Measurements from ENCODE around the gene CCDC7. TPM values are rescaled to one million over a fixed set of nuclear protein-coding genes. Genes with fewer than 3 reads are reported as not detected.

CCDC7 gene
- total and polyA plus RNA-seq, 4 donors, result 1.2 to 36.4 (median 6.9) TPM

- Histone ChIP-seq H3K36me3 (ENCODE audit: control insufficient read depth in 4 of 4, insufficient read depth in 4 of 4, low read length in 4 of 4) (peaks cover 0 to 3% (median 0%) of the 10 kb centered on the region in 4 donors), H3K27ac (ENCODE audit: low read depth in 1 of 2, low read length in 1 of 2) (no peak overlapping the region), H3K4me3 (no peak overlapping the region), H3K4me1 (ENCODE audit: control insufficient read depth in 5 of 5, insufficient read depth in 5 of 5, low read length in 5 of 5) (no peaks in the 10 kb centered on the region), H3K27me3 (ENCODE audit: control insufficient read depth in 3 of 3, insufficient read depth in 3 of 3, low read length in 2 of 3) (no peaks in the 10 kb centered on the region), H3K9ac (ENCODE audit: insufficient read depth in 1 of 2, low read length in 2 of 2) (no peak overlapping the region), H3K9me3 (ENCODE audit: control insufficient read depth in 4 of 4, insufficient read depth in 3 of 4, low read length in 3 of 4) (peaks cover 0 to 6% (median 3%) of the 10 kb centered on the region in 4 donors)
- ATAC-seq (ENCODE audit: insufficient read depth, low FRiP score), result no peak
- WGBS, 2 donors, result 87 to 93% methylated on average over 1 of the region's 1 CpG
- no peak for DNase-seq
- no peak for TF ChIP-seq CTCF (IDR thresholded peaks at IDR 0.05; ENCODE audit: control extremely low read depth, extremely low read depth)
Measured at GRCh38 chr10:32621969-32622368, 176.0 kb downstream of the CCDC7 start.

GRCh38 chr10:32622409-32622808 is 176.5 kb downstream of the CCDC7 start:
- 83 to 92% methylated on average over 2 of the region's 2 CpGs for WGBS, 2 donors
- H3K4me3 ChIP-seq, result no peak overlapping the region
- no peak for ATAC-seq (ENCODE audit: insufficient read depth, low FRiP score)
- H3K27ac ChIP-seq (ENCODE audit: low read depth in 1 of 2, low read length in 1 of 2), result no peak overlapping the region
- TF ChIP-seq CTCF (IDR thresholded peaks at IDR 0.05; ENCODE audit: control extremely low read depth, extremely low read depth), result no peak
- H3K27me3 ChIP-seq (ENCODE audit: control insufficient read depth in 3 of 3, insufficient read depth in 3 of 3, low read length in 2 of 3), result no peaks in the 10 kb centered on the region
- no peaks in the 10 kb centered on the region for H3K4me1 ChIP-seq (ENCODE audit: control insufficient read depth in 5 of 5, insufficient read depth in 5 of 5, low read length in 5 of 5)
- H3K9ac ChIP-seq (ENCODE audit: insufficient read depth in 1 of 2, low read length in 2 of 2), result no peak overlapping the region
- peaks cover 0 to 3% (median 0%) of the 10 kb centered on the region in 4 donors for H3K36me3 ChIP-seq (ENCODE audit: control insufficient read depth in 4 of 4, insufficient read depth in 4 of 4, low read length in 4 of 4)
- DNase-seq, result no peak
- H3K9me3 ChIP-seq (ENCODE audit: control insufficient read depth in 4 of 4, insufficient read depth in 3 of 4, low read length in 3 of 4), result peaks cover 0 to 6% (median 3%) of the 10 kb centered on the region in 4 donors

- no peak overlapping the region for H3K27ac ChIP-seq (ENCODE audit: low read depth in 1 of 2, low read length in 1 of 2)
- no peak for TF ChIP-seq CTCF (IDR thresholded peaks at IDR 0.05; ENCODE audit: control extremely low read depth, extremely low read depth)
- no peaks in the 10 kb centered on the region for H3K4me1 ChIP-seq (ENCODE audit: control insufficient read depth in 5 of 5, insufficient read depth in 5 of 5, low read length in 5 of 5)
- peaks cover 0 to 3% (median 0%) of the 10 kb centered on the region in 4 donors for H3K36me3 ChIP-seq (ENCODE audit: control insufficient read depth in 4 of 4, insufficient read depth in 4 of 4, low read length in 4 of 4)
- no peak overlapping the region for H3K9ac ChIP-seq (ENCODE audit: insufficient read depth in 1 of 2, low read length in 2 of 2)
- H3K27me3 ChIP-seq (ENCODE audit: control insufficient read depth in 3 of 3, insufficient read depth in 3 of 3, low read length in 2 of 3), result no peaks in the 10 kb centered on the region
- no peak for DNase-seq
- no peak overlapping the region for H3K4me3 ChIP-seq
- 43 to 50% methylated on average over 1 of the region's 1 CpG for WGBS, 2 donors
- H3K9me3 ChIP-seq (ENCODE audit: control insufficient read depth in 4 of 4, insufficient read depth in 3 of 4, low read length in 3 of 4), result peaks cover 0 to 3% (median 2%) of the 10 kb centered on the region in 4 donors
- ATAC-seq (ENCODE audit: insufficient read depth, low FRiP score), result no peak
Measured at GRCh38 chr10:32627183-32627582, 181.2 kb downstream of the CCDC7 start.

- DNase-seq, result no peak
- no peaks in the 10 kb centered on the region for H3K27me3 ChIP-seq (ENCODE audit: control insufficient read depth in 3 of 3, insufficient read depth in 3 of 3, low read length in 2 of 3)
- no peak for ATAC-seq (ENCODE audit: insufficient read depth, low FRiP score)
Measured at GRCh38 chr10:32629910-32630309, 184.0 kb downstream of the CCDC7 start.

More at GRCh38 chr10:32629910-32630309, 184.0 kb downstream of the CCDC7 start:
- Histone ChIP-seq H3K9ac (ENCODE audit: insufficient read depth in 1 of 2, low read length in 2 of 2) (no peak overlapping the region), H3K36me3 (ENCODE audit: control insufficient read depth in 4 of 4, insufficient read depth in 4 of 4, low read length in 4 of 4) (peaks cover 0 to 1% (median 0%) of the 10 kb centered on the region in 4 donors), H3K4me3 (no peak overlapping the region), H3K9me3 (ENCODE audit: control insufficient read depth in 4 of 4, insufficient read depth in 3 of 4, low read length in 3 of 4) (peaks cover 0 to 3% (median 1%) of the 10 kb centered on the region in 4 donors), H3K27ac (ENCODE audit: low read depth in 1 of 2, low read length in 1 of 2) (no peak overlapping the region), H3K4me1 (ENCODE audit: control insufficient read depth in 5 of 5, insufficient read depth in 5 of 5, low read length in 5 of 5) (no peaks in the 10 kb centered on the region)
- TF ChIP-seq CTCF (IDR thresholded peaks at IDR 0.05; ENCODE audit: control extremely low read depth, extremely low read depth), result no peak
